GM12878 (cell line): ENCODE data around the gene TRAF7. TPM values are rescaled to one million over a fixed set of nuclear protein-coding genes. Genes with fewer than 3 reads are reported as not detected.

Experiments
- ATAC-seq: fragments of 200-7000 bp; cut with Tn5 transposase; 3 replicates; pipeline ENCODE4 v1.9.1; 2020; ENCODE audit warnings: mild to moderate bottlenecking, moderate library complexity
- BruUV-seq: library from RNA; stranded (reverse); fragments of 400-500 nt; replicated peaks from 2 replicates; lab custom pipeline; 2021; lab: Mats Ljungman, UMichigan
- CTCF ChIA-PET: fragments of 300-600 bp; sonication (Branson Sonifier 250); formaldehyde crosslinking; extraction: SDS; loops from one replicate; lab custom pipeline; 2021; ENCODE audit warnings: inconsistent platforms; lab: Yijun Ruan, JAX
- POLR2A ChIA-PET: fragments of 350-600 bp; formaldehyde crosslinking; extraction: SDS; loops from one replicate; lab custom pipeline; 2021; ENCODE audit warnings: inconsistent platforms; lab: Charles Lee
- RAD21 ChIA-PET: fragments of 300-600 bp; sonication (Branson Sonifier 250); formaldehyde crosslinking; loops from one replicate; lab custom pipeline; 2023; ENCODE audit warnings: antibody characterized with exemption; ENCODE audit not compliant: unreplicated experiment; lab: Charles Lee
- SMC1A ChIA-PET: fragments of 300-600 bp; sonication (Branson Sonifier 250); formaldehyde crosslinking; loops from one replicate; lab custom pipeline; 2023; ENCODE audit not compliant: unreplicated experiment, uncharacterized antibody; lab: Charles Lee
- DNase-seq: peaks from one replicate; pipeline ENCODE4 v3.0.0-alpha.2; 2011; ENCODE audit warnings: low read depth, low spot score
- FAIRE-seq: peaks from 3 replicates; lab custom pipeline; 2011; peaks lifted over from hg19 to GRCh38; lab: Jason Lieb, UNC
- H2AFZ ChIP-seq: 2 replicates; pipeline ENCODE4 v1.6.0; 2011; ENCODE audit warnings: low read depth, low read length, control low read depth; ENCODE audit not compliant: control insufficient read depth
- H3K27ac ChIP-seq: 2 replicates; pipeline ENCODE4 v1.5.1; 2011; ENCODE audit warnings: control low read depth; ENCODE audit not compliant: control insufficient read depth, insufficient read depth
- H3K27me3 ChIP-seq, 2 experiments: replicated peaks in 1 of 2; 2 replicates each; pipeline versions ENCODE4 v1.6.0 to v1.6.1; 2011; ENCODE audit warnings: low read length in 1 of 2; ENCODE audit not compliant: control insufficient read depth in 2 of 2, insufficient read depth in 2 of 2
- H3K36me3 ChIP-seq, 2 experiments: 2 replicates each; pipeline ENCODE4 v1.5.1; 2011; ENCODE audit warnings: low read length in 1 of 2; ENCODE audit not compliant: control insufficient read depth in 2 of 2, insufficient read depth in 2 of 2
- H3K4me1 ChIP-seq: 2 replicates; pipeline ENCODE4 v1.6.1; 2011; ENCODE audit warnings: mild to moderate bottlenecking, low read length, moderate library complexity, mixed read lengths; ENCODE audit not compliant: control insufficient read depth, insufficient read depth
- H3K4me2 ChIP-seq: 2 replicates; pipeline ENCODE4 v1.6.0; 2011; ENCODE audit warnings: control low read depth; ENCODE audit not compliant: control insufficient read depth, insufficient read depth
- H3K4me3 ChIP-seq: fragments of 200-600 bp; sonication (generic); 2 replicates; pipeline ENCODE4 v1.5.1; 2016
- H3K79me2 ChIP-seq: 2 replicates; pipeline ENCODE4 v1.6.0; 2011; ENCODE audit warnings: low read length; ENCODE audit not compliant: control insufficient read depth, insufficient read depth
- H3K9ac ChIP-seq: 2 replicates; pipeline ENCODE4 v1.8.0; 2011; ENCODE audit warnings: low read length, control low read depth, mixed read lengths; ENCODE audit not compliant: control insufficient read depth, insufficient read depth
- H3K9me3 ChIP-seq: replicated peaks from 3 replicates; pipeline ENCODE4 v1.5.1; 2011; ENCODE audit warnings: mild to moderate bottlenecking, low read length; ENCODE audit not compliant: control insufficient read depth, insufficient read depth
- H4K20me1 ChIP-seq: 2 replicates; pipeline ENCODE4 v1.6.0; 2011; ENCODE audit not compliant: control insufficient read depth, insufficient read depth
- BACH1 ChIP-seq: fragments of 450-650 bp; IDR thresholded peaks from 2 replicates; pipeline ENCODE4 v1.6.1; 2017; ENCODE audit warnings: mild to moderate bottlenecking, borderline replicate concordance
- BCLAF1 ChIP-seq: fragments of 450-650 bp; IDR thresholded peaks from 2 replicates; pipeline ENCODE4 v1.6.1; 2017; ENCODE audit warnings: antibody characterized with exemption, mild to moderate bottlenecking, moderate library complexity
- E2F8 ChIP-seq: fragments of 450-650 bp; IDR thresholded peaks from 2 replicates; pipeline ENCODE4 v1.6.1; 2018; ENCODE audit warnings: mild to moderate bottlenecking, low read depth, moderate library complexity; ENCODE audit not compliant: partially characterized antibody
- FOXK2 ChIP-seq: fragments of 450-650 bp; IDR thresholded peaks from 2 replicates; pipeline ENCODE4 v1.6.1; 2017; ENCODE audit warnings: mild to moderate bottlenecking, moderate library complexity
- GABPA ChIP-seq: IDR thresholded peaks from 2 replicates; pipeline ENCODE4 v1.6.1; 2014; ENCODE audit warnings: antibody characterized with exemption, low read depth, mild to moderate bottlenecking, inconsistent platforms
- IRF3 ChIP-seq: fragments of 450-650 bp; IDR thresholded peaks from 2 replicates; pipeline ENCODE4 v1.6.1; 2014; ENCODE audit warnings: mild to moderate bottlenecking
- IRF4 ChIP-seq: IDR thresholded peaks from 2 replicates; pipeline ENCODE4 v1.6.1; 2011; ENCODE audit warnings: low read depth, low read length
- MEF2B ChIP-seq: fragments of 450-650 bp; IDR thresholded peaks from 2 replicates; pipeline ENCODE4 v1.6.1; 2018; ENCODE audit warnings: mild to moderate bottlenecking, moderate library complexity; ENCODE audit not compliant: partially characterized antibody, poor library complexity, severe bottlenecking
- POLR2AphosphoS5 ChIP-seq: IDR thresholded peaks from 2 replicates; pipeline ENCODE4 v1.6.1; 2011; ENCODE audit warnings: mild to moderate bottlenecking, low read length, inconsistent platforms
- SPI1 ChIP-seq: IDR thresholded peaks from 2 replicates; pipeline ENCODE4 v1.6.1; 2011; ENCODE audit warnings: low read depth, mild to moderate bottlenecking, low read length, moderate library complexity, borderline replicate concordance; ENCODE audit not compliant: insufficient read depth
- SUPT20H ChIP-seq: IDR thresholded peaks from 2 replicates; pipeline ENCODE4 v1.6.1; 2011; ENCODE audit warnings: low read depth, mild to moderate bottlenecking, low read length, moderate library complexity, borderline replicate concordance; ENCODE audit not compliant: control insufficient read depth
- ZNF687 ChIP-seq: fragments of 450-650 bp; IDR thresholded peaks from 2 replicates; pipeline ENCODE4 v1.6.1; 2017; ENCODE audit warnings: mild to moderate bottlenecking, moderate library complexity
- WGBS: methylation state at CpG from one replicate; pipeline ENCODE4 v1.1.6; 2016; ENCODE audit warnings: low lambda C conversion rate; ENCODE audit not compliant: insufficient replicate concordance, insufficient coverage; ENCODE audit errors: missing lambda C conversion rate; 5-methylcytosine and 5-hydroxymethylcytosine counted together
- in situ Hi-C: fragments of 300-500 bp; cut with MboI; formaldehyde crosslinking; loops from 9 replicates; pipeline ENCODE4 v1.14.3; 2018; ENCODE audit warnings: mixed read lengths
- intact Hi-C: fragments of 100-400 bp; cut with micrococcal nuclease; formaldehyde crosslinking; loops from one replicate; pipeline ENCODE4 v1.14.2; 2022; ENCODE audit not compliant: unreplicated experiment
- polyA plus RNA-seq, 11 experiments: library from polyadenylated mRNA; depleted of rRNA in 4 of 11; unstranded in 6 of 11; stranded (reverse) in 5 of 11; fragments of >200 nt; fragmentation: Nextera tagmentation in 4 of 11; fragmentation: Illumina TruSeq in 1 of 11; extraction: Ambion mirVana in 4 of 11; extraction: Trizol in 1 of 11; gene quantifications; 1 replicate in 1 of 11; 2 replicates in 10 of 11; pipeline versions ENCODE4 v1.2.1 to v1.2.3, GENCODE V29; 2011 to 2016; ENCODE audit warnings: inconsistent platforms in 2 of 11, missing spikeins in 2 of 11, low read depth in 1 of 11
- total RNA-seq, 4 experiments: library from RNA; depleted of rRNA in 3 of 4; stranded (reverse); fragments of >200 nt in 3 of 4; fragmentation: Illumina TruSeq in 1 of 4; extraction: Trizol in 1 of 4; gene quantifications; 2 replicates each; pipeline versions ENCODE4 v1.2.1 to v1.2.3, GENCODE V29; 2013 to 2021

Gene TRAF7
- total and polyA plus RNA-seq, 10 of the 15 experiments (the other 5 are each of a cell fraction or from before 2014, with no cell fraction given) = 0.61 to 87.0 (median 30.0) TPM

GRCh38 chr16:2186505-2186904 lies 30.9 kb downstream of the TRAF7 start (continued):
- no peak for TF ChIP-seq BCLAF1
- TF ChIP-seq IRF4 = no peak
- no peak for TF ChIP-seq E2F8
- no peak for TF ChIP-seq POLR2AphosphoS5
- TF ChIP-seq SPI1 = no peak
- TF ChIP-seq FOXK2 = no peak
- TF ChIP-seq, all 136 proteins: peak for 0

- RAD21 ChIA-PET = no interaction called here
- Histone ChIP-seq H3K9me3 (no peaks in the 10 kb centered on the region), H3K9ac (no peak overlapping the region), H3K79me2 (no peaks in the 10 kb centered on the region), H3K4me3 (no peak overlapping the region), H3K27ac (no peak overlapping the region), H2AFZ (no peak overlapping the region), H3K27me3 (no peaks in the 10 kb centered on the region; a peak in 1 of 4 replicates), H3K36me3 (no peaks in the 10 kb centered on the region), H3K4me1 (no peaks in the 10 kb centered on the region), H4K20me1 (no peaks in the 10 kb centered on the region), H3K4me2 (no peak overlapping the region)
- CTCF ChIA-PET = interaction anchor here (0.6 kb wide), 1 partner anchor 233 kb away, joined by 3 read pairs; the partner anchor contains the start of gene RPL3L
- FAIRE-seq = no peak
- POLR2A ChIA-PET = no interaction called here
- BruUV-seq = no TSS peak
- in situ Hi-C loops = no loop called here
- intact Hi-C loops = no loop called here
- DNase-seq = no peak
- SMC1A ChIA-PET = no interaction called here
- 78% methylated on average over 17 of the region's 17 CpGs for WGBS
- no peak for ATAC-seq
- TF ChIP-seq SUPT20H (no peak), BACH1 (no peak), IRF3 (no peak), GABPA (no peak), MEF2B (no peak), ZNF687 (no peak)
Measured at GRCh38 chr16:2187212-2187611, 31.6 kb downstream of the TRAF7 start.
